ENCODE data around the gene SCTR.

The SCTR gene

GRCh38 chr2:119474371-119475224, 49.7 kb downstream of the SCTR start:
- Histone ChIP-seq H3K36me3 (ENCODE audit: control insufficient read depth, insufficient read depth, low read length) (no peaks in the 10 kb centered on the region), H3K4me1 (ENCODE audit: control insufficient read depth, insufficient read depth, low read length, poor library complexity, severe bottlenecking) (no peaks in the 10 kb centered on the region), H3K9me3 (ENCODE audit: control insufficient read depth, low read length) (no peaks in the 10 kb centered on the region), H3K4me3 (ENCODE audit: extremely low read depth, insufficient read depth, low read length, poor library complexity, severe bottlenecking) (no peak overlapping the region), H3K27ac (ENCODE audit: low read depth, low read length, severe bottlenecking) (no peak overlapping the region)
- 91 to 92% methylated on average over 14 to 16 of the region's 17 CpGs for WGBS, 2 experiments (ENCODE audit: insufficient coverage in 2 of 2)

DNA sequence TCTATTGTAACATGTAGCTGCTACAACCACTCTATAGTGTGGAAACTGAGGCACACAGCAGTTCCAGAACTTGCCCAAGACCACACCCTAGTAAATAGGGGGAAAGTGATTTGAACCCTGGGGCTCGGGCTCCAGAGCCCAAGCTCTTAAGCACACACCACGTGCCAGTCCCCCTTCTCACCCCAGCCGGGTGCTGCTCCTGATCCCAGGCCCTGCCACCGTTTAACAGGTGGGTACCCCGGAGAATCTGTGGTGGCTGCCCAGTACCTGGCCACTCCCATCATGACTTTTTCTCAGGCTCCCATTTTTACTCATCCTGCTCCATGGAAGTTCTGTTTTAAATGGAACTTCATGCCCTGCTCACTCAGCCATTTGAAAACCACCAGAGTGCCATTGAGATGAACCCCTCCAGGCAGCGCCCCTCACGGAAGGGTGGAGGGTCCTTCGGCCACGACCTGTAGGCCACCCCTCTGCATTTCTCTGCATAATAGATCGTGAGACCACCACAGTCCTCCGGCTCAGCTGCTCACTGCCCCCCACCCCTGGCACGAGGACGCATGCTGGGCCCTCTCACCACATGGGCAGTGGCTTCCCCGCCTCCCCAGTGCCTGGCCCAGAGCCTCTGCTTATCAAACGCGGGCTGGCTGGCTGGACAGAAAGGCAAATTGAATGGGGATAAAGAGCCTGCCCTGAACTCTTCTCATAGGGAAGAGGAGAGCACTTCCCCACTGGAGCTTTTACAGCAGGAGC, 50.5 kb downstream of the SCTR start:
- H3K4me3 ChIP-seq (ENCODE audit: extremely low read depth, insufficient read depth, low read length, poor library complexity, severe bottlenecking), result no peak overlapping the region
- no peaks in the 10 kb centered on the region for H3K36me3 ChIP-seq (ENCODE audit: control insufficient read depth, insufficient read depth, low read length)
- no peaks in the 10 kb centered on the region for H3K9me3 ChIP-seq (ENCODE audit: control insufficient read depth, low read length)
- H3K27ac ChIP-seq (ENCODE audit: low read depth, low read length, severe bottlenecking), result no peak overlapping the region
- H3K4me1 ChIP-seq (ENCODE audit: control insufficient read depth, insufficient read depth, low read length, poor library complexity, severe bottlenecking), result no peaks in the 10 kb centered on the region
- WGBS, 2 experiments (ENCODE audit: insufficient coverage in 2 of 2), result 77 to 87% methylated on average over 13 to 16 of the region's 16 CpGs

DNA sequence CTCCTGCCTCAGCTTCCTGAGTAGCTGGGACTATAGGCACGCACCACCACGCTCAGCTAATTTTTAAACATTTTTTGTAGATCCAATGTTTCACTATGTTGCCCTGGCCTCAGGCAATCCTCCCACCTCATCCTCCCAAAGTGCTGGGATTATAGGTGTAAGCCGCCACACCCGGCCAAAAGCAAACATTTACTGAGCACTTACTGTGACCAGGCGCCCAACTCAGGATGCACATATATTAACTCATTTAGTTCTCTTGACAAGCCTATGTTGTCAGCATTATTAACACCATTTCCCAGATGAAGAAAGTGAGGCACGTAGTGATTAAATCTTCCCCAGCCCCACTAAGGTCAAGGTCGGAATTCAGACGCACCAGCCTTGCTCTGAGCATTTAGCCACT, 51.5 kb downstream of the SCTR start:
- H3K9me3 ChIP-seq (ENCODE audit: control insufficient read depth, low read length), result no peaks in the 10 kb centered on the region
- no peak overlapping the region for H3K27ac ChIP-seq (ENCODE audit: low read depth, low read length, severe bottlenecking)
- H3K4me1 ChIP-seq (ENCODE audit: control insufficient read depth, insufficient read depth, low read length, poor library complexity, severe bottlenecking), result no peaks in the 10 kb centered on the region
- 92 to 93% methylated on average over 8 of the region's 8 CpGs for WGBS, 2 experiments (ENCODE audit: insufficient coverage in 2 of 2)
- H3K36me3 ChIP-seq (ENCODE audit: control insufficient read depth, insufficient read depth, low read length), result no peaks in the 10 kb centered on the region
- H3K4me3 ChIP-seq (ENCODE audit: extremely low read depth, insufficient read depth, low read length, poor library complexity, severe bottlenecking), result no peak overlapping the region

- H3K36me3 ChIP-seq (ENCODE audit: control insufficient read depth, insufficient read depth, low read length), result no peaks in the 10 kb centered on the region
- no peaks in the 10 kb centered on the region for H3K4me1 ChIP-seq (ENCODE audit: control insufficient read depth, insufficient read depth, low read length, poor library complexity, severe bottlenecking)
- H3K4me3 ChIP-seq (ENCODE audit: extremely low read depth, insufficient read depth, low read length, poor library complexity, severe bottlenecking), result no peak overlapping the region
- no CpG with 5 or more reads among the region's 2 CpGs for WGBS, 2 experiments (ENCODE audit: insufficient coverage in 2 of 2)
- no peak overlapping the region for H3K27ac ChIP-seq (ENCODE audit: low read depth, low read length, severe bottlenecking)
- H3K9me3 ChIP-seq (ENCODE audit: control insufficient read depth, low read length), result no peaks in the 10 kb centered on the region
These were observed 54.5 kb downstream of the SCTR start for GRCh38 chr2:119469661-119470297.

- Histone ChIP-seq H3K9me3 (ENCODE audit: control insufficient read depth, low read length) (no peaks in the 10 kb centered on the region), H3K27ac (ENCODE audit: low read depth, low read length, severe bottlenecking) (no peak overlapping the region), H3K4me3 (ENCODE audit: extremely low read depth, insufficient read depth, low read length, poor library complexity, severe bottlenecking) (no peak overlapping the region), H3K4me1 (ENCODE audit: control insufficient read depth, insufficient read depth, low read length, poor library complexity, severe bottlenecking) (no peaks in the 10 kb centered on the region), H3K36me3 (ENCODE audit: control insufficient read depth, insufficient read depth, low read length) (no peaks in the 10 kb centered on the region)
- WGBS, 2 experiments (ENCODE audit: insufficient coverage in 2 of 2), result 78% methylated on average over 4 to 5 of the region's 6 CpGs
These were observed 55.2 kb downstream of the SCTR start for GRCh38 chr2:119469131-119469530.

- Histone ChIP-seq H3K36me3 (ENCODE audit: control insufficient read depth, insufficient read depth, low read length) (no peaks in the 10 kb centered on the region), H3K4me1 (ENCODE audit: control insufficient read depth, insufficient read depth, low read length, poor library complexity, severe bottlenecking) (no peaks in the 10 kb centered on the region), H3K9me3 (ENCODE audit: control insufficient read depth, low read length) (no peaks in the 10 kb centered on the region), H3K4me3 (ENCODE audit: extremely low read depth, insufficient read depth, low read length, poor library complexity, severe bottlenecking) (no peak overlapping the region), H3K27ac (ENCODE audit: low read depth, low read length, severe bottlenecking) (no peak overlapping the region)
- WGBS, 2 experiments (ENCODE audit: insufficient coverage in 2 of 2), result 83 to 90% methylated on average over 2 of the region's 3 CpGs
These were observed 55.9 kb downstream of the SCTR start for GRCh38 chr2:119468154-119468955.

DNA sequence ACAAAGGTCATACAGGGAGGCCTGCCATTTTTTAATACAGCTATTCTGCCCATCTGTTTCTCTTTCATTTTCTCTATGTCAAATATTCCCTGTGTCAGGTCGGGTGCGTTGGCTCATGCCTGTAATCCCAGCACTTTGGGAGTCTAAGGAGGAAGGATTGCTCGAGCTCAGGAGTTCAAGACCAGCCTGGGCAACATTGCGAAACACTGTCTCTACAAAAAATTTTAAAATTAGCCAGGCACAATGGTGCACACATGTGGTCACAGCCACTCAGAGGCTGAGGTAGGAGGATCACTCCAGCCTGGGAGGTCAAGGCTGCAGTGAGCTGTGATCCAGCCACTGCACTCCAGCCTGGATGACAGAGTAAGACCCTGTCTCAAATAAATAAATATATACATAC, 57.9 kb downstream of the SCTR start:
- WGBS, 2 experiments (ENCODE audit: insufficient coverage in 2 of 2), result 76 to 92% methylated on average over 2 to 3 of the region's 4 CpGs
- Histone ChIP-seq H3K4me1 (ENCODE audit: control insufficient read depth, insufficient read depth, low read length, poor library complexity, severe bottlenecking) (no peaks in the 10 kb centered on the region), H3K27ac (ENCODE audit: low read depth, low read length, severe bottlenecking) (no peak overlapping the region), H3K36me3 (ENCODE audit: control insufficient read depth, insufficient read depth, low read length) (no peaks in the 10 kb centered on the region), H3K9me3 (ENCODE audit: control insufficient read depth, low read length) (no peaks in the 10 kb centered on the region), H3K4me3 (ENCODE audit: extremely low read depth, insufficient read depth, low read length, poor library complexity, severe bottlenecking) (no peak overlapping the region)

- Histone ChIP-seq H3K4me3 (ENCODE audit: extremely low read depth, insufficient read depth, low read length, poor library complexity, severe bottlenecking) (no peak overlapping the region), H3K27ac (ENCODE audit: low read depth, low read length, severe bottlenecking) (no peak overlapping the region), H3K9me3 (ENCODE audit: control insufficient read depth, low read length) (no peaks in the 10 kb centered on the region), H3K4me1 (ENCODE audit: control insufficient read depth, insufficient read depth, low read length, poor library complexity, severe bottlenecking) (no peaks in the 10 kb centered on the region), H3K36me3 (ENCODE audit: control insufficient read depth, insufficient read depth, low read length) (no peaks in the 10 kb centered on the region)
- 92 to 94% methylated on average over 10 to 11 of the region's 11 CpGs for WGBS, 2 experiments (ENCODE audit: insufficient coverage in 2 of 2)
These were observed 58.6 kb downstream of the SCTR start for GRCh38 chr2:119465687-119466086.

GRCh38 chr2:119464981-119465380, 59.3 kb downstream of the SCTR start:
- Histone ChIP-seq H3K36me3 (ENCODE audit: control insufficient read depth, insufficient read depth, low read length) (no peaks in the 10 kb centered on the region), H3K4me3 (ENCODE audit: extremely low read depth, insufficient read depth, low read length, poor library complexity, severe bottlenecking) (no peak overlapping the region), H3K27ac (ENCODE audit: low read depth, low read length, severe bottlenecking) (no peak overlapping the region), H3K9me3 (ENCODE audit: control insufficient read depth, low read length) (no peaks in the 10 kb centered on the region), H3K4me1 (ENCODE audit: control insufficient read depth, insufficient read depth, low read length, poor library complexity, severe bottlenecking) (no peaks in the 10 kb centered on the region)
- 92 to 93% methylated on average over 4 of the region's 4 CpGs for WGBS, 2 experiments (ENCODE audit: insufficient coverage in 2 of 2)

GRCh38 chr2:119463990-119464389, 60.3 kb downstream of the SCTR start:
- Histone ChIP-seq H3K4me3 (ENCODE audit: extremely low read depth, insufficient read depth, low read length, poor library complexity, severe bottlenecking) (no peak overlapping the region), H3K27ac (ENCODE audit: low read depth, low read length, severe bottlenecking) (no peak overlapping the region), H3K4me1 (ENCODE audit: control insufficient read depth, insufficient read depth, low read length, poor library complexity, severe bottlenecking) (no peaks in the 10 kb centered on the region), H3K9me3 (ENCODE audit: control insufficient read depth, low read length) (no peaks in the 10 kb centered on the region), H3K36me3 (ENCODE audit: control insufficient read depth, insufficient read depth, low read length) (no peaks in the 10 kb centered on the region)
- WGBS, 2 experiments (ENCODE audit: insufficient coverage in 2 of 2), result 84 to 94% methylated on average over 9 of the region's 9 CpGs
